ENCODE data around the gene ISX.

DNA sequence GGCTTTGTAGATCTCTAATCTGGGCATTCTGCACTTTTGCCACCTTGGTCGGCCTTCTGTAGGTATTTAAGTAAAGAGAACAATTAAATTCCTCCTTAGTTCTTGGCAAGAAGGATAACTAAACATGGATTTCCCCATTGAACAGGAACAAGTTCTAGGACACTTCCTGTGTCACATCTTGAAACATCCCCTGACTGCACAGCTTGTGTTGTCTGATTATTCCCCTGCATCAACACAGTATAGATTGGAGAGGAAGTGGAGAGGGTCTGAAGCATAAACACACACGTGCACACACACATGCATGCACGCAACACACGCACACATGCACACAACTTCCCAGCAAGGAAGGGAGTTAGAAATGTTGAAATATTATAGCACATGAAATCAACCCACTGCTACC is 8.6 kb downstream of the ISX start:
- TF ChIP-seq, protein P1, sequence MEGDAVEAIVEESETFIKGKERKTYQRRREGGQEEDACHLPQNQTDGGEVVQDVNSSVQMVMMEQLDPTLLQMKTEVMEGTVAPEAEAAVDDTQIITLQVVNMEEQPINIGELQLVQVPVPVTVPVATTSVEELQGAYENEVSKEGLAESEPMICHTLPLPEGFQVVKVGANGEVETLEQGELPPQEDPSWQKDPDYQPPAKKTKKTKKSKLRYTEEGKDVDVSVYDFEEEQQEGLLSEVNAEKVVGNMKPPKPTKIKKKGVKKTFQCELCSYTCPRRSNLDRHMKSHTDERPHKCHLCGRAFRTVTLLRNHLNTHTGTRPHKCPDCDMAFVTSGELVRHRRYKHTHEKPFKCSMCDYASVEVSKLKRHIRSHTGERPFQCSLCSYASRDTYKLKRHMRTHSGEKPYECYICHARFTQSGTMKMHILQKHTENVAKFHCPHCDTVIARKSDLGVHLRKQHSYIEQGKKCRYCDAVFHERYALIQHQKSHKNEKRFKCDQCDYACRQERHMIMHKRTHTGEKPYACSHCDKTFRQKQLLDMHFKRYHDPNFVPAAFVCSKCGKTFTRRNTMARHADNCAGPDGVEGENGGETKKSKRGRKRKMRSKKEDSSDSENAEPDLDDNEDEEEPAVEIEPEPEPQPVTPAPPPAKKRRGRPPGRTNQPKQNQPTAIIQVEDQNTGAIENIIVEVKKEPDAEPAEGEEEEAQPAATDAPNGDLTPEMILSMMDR (conservative IDR thresholded peaks at IDR 0.05; ENCODE audit: low read depth, low read length) = no peak
- TF ChIP-seq EZH2 (IDR thresholded peaks at IDR 0.05; ENCODE audit: low read length, unreplicated experiment) (no peak), EZH2phosphoT487 (IDR thresholded peaks at IDR 0.05; ENCODE audit: borderline replicate concordance, low read length) (no peak)

All from PC-3 (cell line).